ENCODE data around the gene NAP1L4. TPM values are rescaled to one million over a fixed set of nuclear protein-coding genes. Genes with fewer than 3 reads are reported as not detected.

The NAP1L4 gene
- total RNA-seq, 1 experiment from 2014 or later, result 80.5 TPM

DNA sequence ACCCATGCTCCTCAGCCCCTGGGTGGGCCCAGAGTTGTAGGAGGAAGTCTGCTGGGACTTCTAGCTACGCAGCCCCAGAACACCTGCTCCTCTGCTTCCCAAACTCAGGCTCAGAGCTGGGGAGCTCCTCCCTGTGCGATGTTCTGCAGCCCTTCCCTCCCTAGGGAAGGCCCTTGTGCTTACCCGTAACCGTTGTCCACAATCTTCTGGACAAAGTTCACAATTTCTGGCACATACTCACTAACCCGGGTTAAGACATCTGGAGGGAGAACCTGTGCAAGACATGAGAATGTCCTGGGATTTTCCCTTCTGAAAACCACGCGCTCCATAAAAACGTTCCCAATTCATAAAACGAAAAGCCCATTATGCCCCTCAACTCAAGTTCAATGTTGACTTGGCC is 36.7 kb upstream of the NAP1L4 start:
- H3K4me3 ChIP-seq (ENCODE audit: low read length), result no peak overlapping the region
- H3K9me2 ChIP-seq (replicated peaks; ENCODE audit: insufficient read depth, low read length), result no peaks in the 10 kb centered on the region
- no peak overlapping the region for H2AFZ ChIP-seq (ENCODE audit: low read length)
- H3K4me1 ChIP-seq (ENCODE audit: low read length), result peaks cover 16% of the 10 kb centered on the region
- H3K36me3 ChIP-seq (ENCODE audit: insufficient read depth, low read length), result peaks cover 24% of the 10 kb centered on the region; the same call in 1 of the 2 replicates
- H4K20me1 ChIP-seq (ENCODE audit: insufficient read depth, low read depth, low read length), result no peaks in the 10 kb centered on the region
- H3K27ac ChIP-seq (ENCODE audit: low read length), result no peak overlapping the region
- H3K9me3 ChIP-seq (ENCODE audit: low read length), result no peaks in the 10 kb centered on the region
- no peak for DNase-seq
- peaks cover 11% of the 10 kb centered on the region for H3K79me2 ChIP-seq (ENCODE audit: low read length)
- no peak overlapping the region for H3K4me2 ChIP-seq (ENCODE audit: low read depth, low read length, poor library complexity, severe bottlenecking)
- H3K27me3 ChIP-seq (ENCODE audit: low read length), result no peaks in the 10 kb centered on the region
- no peak overlapping the region for H3K9ac ChIP-seq (ENCODE audit: low read length)

DNA sequence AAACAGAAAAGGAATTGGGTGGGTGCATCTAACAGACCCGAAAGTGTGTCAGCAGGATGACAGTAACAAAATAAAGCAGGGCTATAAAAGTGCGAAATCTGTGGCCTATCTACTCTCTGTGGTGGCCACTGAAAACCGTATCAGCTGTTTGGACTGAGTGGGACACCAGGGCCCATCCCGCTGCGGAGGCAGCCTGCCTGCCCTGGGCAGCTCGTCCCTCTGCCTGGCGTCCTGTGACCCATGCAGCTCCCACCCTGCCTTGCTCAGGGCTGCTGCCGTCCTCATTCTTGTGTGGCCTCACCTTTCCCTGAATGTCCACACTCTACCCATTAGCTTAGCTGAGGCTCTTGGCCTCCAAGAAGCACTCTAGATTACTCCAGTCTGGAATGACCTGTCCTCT is 34.7 kb upstream of the NAP1L4 start:
- no peaks in the 10 kb centered on the region for H3K9me2 ChIP-seq (replicated peaks; ENCODE audit: insufficient read depth, low read length)
- H3K4me3 ChIP-seq (ENCODE audit: low read length), result no peak overlapping the region
- H3K4me1 ChIP-seq (ENCODE audit: low read length), result peaks cover 31% of the 10 kb centered on the region
- H3K27ac ChIP-seq (ENCODE audit: low read length), result no peak overlapping the region
- no peak overlapping the region for H3K9ac ChIP-seq (ENCODE audit: low read length)
- H3K27me3 ChIP-seq (ENCODE audit: low read length), result no peaks in the 10 kb centered on the region
- no peaks in the 10 kb centered on the region for H4K20me1 ChIP-seq (ENCODE audit: insufficient read depth, low read depth, low read length)
- H3K4me2 ChIP-seq (ENCODE audit: low read depth, low read length, poor library complexity, severe bottlenecking), result no peak overlapping the region
- H3K79me2 ChIP-seq (ENCODE audit: low read length), result peaks cover 15% of the 10 kb centered on the region
- no peaks in the 10 kb centered on the region for H3K9me3 ChIP-seq (ENCODE audit: low read length)
- DNase-seq, result no peak
- H3K36me3 ChIP-seq (ENCODE audit: insufficient read depth, low read length), result peaks cover 21% of the 10 kb centered on the region; the same call in 1 of the 2 replicates
- H2AFZ ChIP-seq (ENCODE audit: low read length), result no peak overlapping the region

DNA sequence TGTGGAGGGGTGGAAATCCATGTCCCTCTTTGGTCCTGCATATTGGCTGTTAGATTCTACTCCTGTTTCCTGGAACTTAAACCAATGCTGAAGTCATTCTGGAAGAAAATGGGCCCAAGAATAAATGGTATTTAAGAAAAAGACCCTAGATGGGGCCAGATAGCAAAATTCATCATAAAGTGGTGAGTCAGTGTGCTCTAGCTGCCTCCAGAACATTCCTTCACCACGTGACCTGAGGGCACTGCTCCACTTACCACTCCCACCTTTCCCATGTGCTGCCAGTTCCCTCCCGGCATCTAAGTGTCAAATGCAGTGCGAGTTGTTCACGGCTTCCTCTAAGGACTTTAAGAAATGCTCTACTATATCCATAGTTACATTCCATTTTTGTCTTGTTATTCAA is 30.9 kb upstream of the NAP1L4 start:
- peak overlapping the region; percentile 25 for H3K27ac ChIP-seq (ENCODE audit: low read length)
- no peaks in the 10 kb centered on the region for H3K9me2 ChIP-seq (replicated peaks; ENCODE audit: insufficient read depth, low read length)

DNA sequence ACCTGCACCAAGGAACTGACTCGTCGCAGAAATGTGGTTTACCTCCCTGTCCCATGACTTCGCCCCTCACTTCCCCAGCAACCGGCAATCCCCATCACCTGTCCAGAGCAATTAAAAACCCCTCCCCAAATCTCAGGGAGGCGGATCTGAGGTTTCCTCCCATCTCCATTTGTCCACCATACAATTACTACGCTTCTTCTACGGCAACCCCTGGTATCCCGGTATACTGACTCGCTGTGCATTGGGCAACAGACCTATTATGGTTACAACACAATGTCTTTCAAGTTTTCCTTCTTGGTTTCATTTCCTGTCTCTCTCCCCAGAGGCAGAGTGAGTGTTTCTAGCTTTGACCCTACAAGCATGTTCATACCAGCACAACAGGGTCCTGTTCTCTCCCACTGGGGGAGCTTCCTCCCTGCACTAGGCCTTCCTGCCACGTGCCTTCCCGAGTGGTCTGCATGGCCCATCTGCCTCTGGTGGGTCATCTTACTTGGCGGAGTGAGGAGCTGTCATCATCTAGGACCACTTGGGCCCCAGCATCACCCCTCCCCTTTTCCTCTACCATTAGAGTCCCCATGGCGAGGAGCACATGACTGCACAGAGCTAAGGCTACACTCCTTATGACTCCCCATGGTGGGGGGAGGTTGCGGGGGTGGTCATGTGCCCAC is 30.3 kb upstream of the NAP1L4 start:
- no peak overlapping the region for H2AFZ ChIP-seq (ENCODE audit: low read length)
- peaks cover 14% of the 10 kb centered on the region for H3K4me1 ChIP-seq (ENCODE audit: low read length)
- H3K9ac ChIP-seq (ENCODE audit: low read length), result no peak overlapping the region
- no peaks in the 10 kb centered on the region for H3K27me3 ChIP-seq (ENCODE audit: low read length)
- no peak overlapping the region for H3K4me2 ChIP-seq (ENCODE audit: low read depth, low read length, poor library complexity, severe bottlenecking)
- H4K20me1 ChIP-seq (ENCODE audit: insufficient read depth, low read depth, low read length), result no peaks in the 10 kb centered on the region
- H3K9me3 ChIP-seq (ENCODE audit: low read length), result no peaks in the 10 kb centered on the region
- H3K4me3 ChIP-seq (ENCODE audit: low read length), result no peak overlapping the region
- peak overlapping the region; percentile 25 for H3K27ac ChIP-seq (ENCODE audit: low read length)
- H3K36me3 ChIP-seq (ENCODE audit: insufficient read depth, low read length), result 0 out of 2 replicates have a peak, but pooled peaks cover 7% of the 10 kb centered on the region
- 0 out of 2 replicates have a peak, but pooled peaks cover 5% of the 10 kb centered on the region for H3K79me2 ChIP-seq (ENCODE audit: low read length)
- H3K9me2 ChIP-seq (replicated peaks; ENCODE audit: insufficient read depth, low read length), result no peaks in the 10 kb centered on the region
- DNase-seq, result peak; percentile 62

More for the DNA sequence above, 30.9 kb upstream of the NAP1L4 start:
- Histone ChIP-seq H2AFZ (ENCODE audit: low read length) (no peak overlapping the region), H3K27me3 (ENCODE audit: low read length) (no peaks in the 10 kb centered on the region), H3K36me3 (ENCODE audit: insufficient read depth, low read length) (0 out of 2 replicates have a peak, but pooled peaks cover 7% of the 10 kb centered on the region), H3K4me2 (ENCODE audit: low read depth, low read length, poor library complexity, severe bottlenecking) (no peak overlapping the region), H3K79me2 (ENCODE audit: low read length) (0 out of 2 replicates have a peak, but pooled peaks cover 5% of the 10 kb centered on the region), H3K4me3 (ENCODE audit: low read length) (no peak overlapping the region), H3K9me3 (ENCODE audit: low read length) (no peaks in the 10 kb centered on the region), H4K20me1 (ENCODE audit: insufficient read depth, low read depth, low read length) (no peaks in the 10 kb centered on the region), H3K9ac (ENCODE audit: low read length) (no peak overlapping the region), H3K4me1 (ENCODE audit: low read length) (peaks cover 14% of the 10 kb centered on the region)
- DNase-seq, result no peak

DNA sequence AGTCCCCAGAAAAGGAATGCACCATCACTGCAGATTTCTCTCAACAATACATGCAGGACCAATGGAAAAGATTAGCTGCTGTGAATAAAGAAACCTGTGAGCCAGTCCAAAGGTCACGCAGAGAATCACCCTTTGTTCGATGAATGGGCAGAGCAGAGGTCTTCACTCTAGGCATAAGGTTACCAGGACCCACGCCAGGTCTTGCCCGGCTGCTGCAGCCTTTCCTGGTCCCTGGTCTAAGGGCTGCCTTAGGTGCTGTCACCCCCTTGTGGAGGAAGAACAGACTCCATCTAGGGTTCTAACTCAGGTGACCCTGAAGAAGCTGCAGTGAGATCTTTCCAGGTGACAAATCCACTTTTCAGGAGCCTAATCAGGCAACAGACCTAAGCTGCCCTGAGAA is 29.0 kb upstream of the NAP1L4 start:
- H3K4me2 ChIP-seq (ENCODE audit: low read depth, low read length, poor library complexity, severe bottlenecking), result no peak overlapping the region
- peaks cover 14% of the 10 kb centered on the region for H3K4me1 ChIP-seq (ENCODE audit: low read length)
- no peaks in the 10 kb centered on the region for H3K27me3 ChIP-seq (ENCODE audit: low read length)
- H3K79me2 ChIP-seq (ENCODE audit: low read length), result 0 out of 2 replicates have a peak, but pooled peaks cover 5% of the 10 kb centered on the region
- H3K9me3 ChIP-seq (ENCODE audit: low read length), result no peaks in the 10 kb centered on the region
- DNase-seq, result peak; percentile 80
- H3K36me3 ChIP-seq (ENCODE audit: insufficient read depth, low read length), result 0 out of 2 replicates have a peak, but pooled peaks cover 3% of the 10 kb centered on the region
- no peak overlapping the region for H2AFZ ChIP-seq (ENCODE audit: low read length)
- no peaks in the 10 kb centered on the region for H3K9me2 ChIP-seq (replicated peaks; ENCODE audit: insufficient read depth, low read length)
- H4K20me1 ChIP-seq (ENCODE audit: insufficient read depth, low read depth, low read length), result no peaks in the 10 kb centered on the region
- H3K9ac ChIP-seq (ENCODE audit: low read length), result no peak overlapping the region
- no peak overlapping the region for H3K27ac ChIP-seq (ENCODE audit: low read length)
- H3K4me3 ChIP-seq (ENCODE audit: low read length), result no peak overlapping the region

DNA sequence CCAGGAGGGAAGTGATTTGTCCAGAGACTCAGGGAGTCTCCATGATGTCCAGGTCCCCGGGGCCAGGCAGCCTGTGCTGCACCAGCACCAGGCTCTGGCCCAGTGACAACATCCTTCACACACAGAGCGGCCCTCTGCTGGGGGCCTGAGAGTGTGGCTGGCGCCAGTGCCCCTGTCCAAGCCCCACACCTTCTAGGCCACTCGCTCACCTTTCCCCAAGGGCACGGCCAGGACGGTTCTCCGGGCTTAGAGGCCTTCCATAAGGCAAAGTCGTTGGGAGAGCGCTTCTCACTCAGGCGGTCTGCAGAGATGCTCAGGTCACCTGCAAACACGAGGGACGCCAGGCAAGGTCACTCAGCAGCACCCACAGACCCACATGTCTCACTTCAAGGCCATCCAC is 27.9 kb upstream of the NAP1L4 start:
- no peaks in the 10 kb centered on the region for H3K9me2 ChIP-seq (replicated peaks; ENCODE audit: insufficient read depth, low read length)
- H3K36me3 ChIP-seq (ENCODE audit: insufficient read depth, low read length), result 0 out of 2 replicates have a peak, but pooled peaks cover 2% of the 10 kb centered on the region
- H3K9me3 ChIP-seq (ENCODE audit: low read length), result no peaks in the 10 kb centered on the region
- H3K27me3 ChIP-seq (ENCODE audit: low read length), result no peaks in the 10 kb centered on the region
- H3K4me3 ChIP-seq (ENCODE audit: low read length), result no peak overlapping the region
- DNase-seq, result no peak
- H3K27ac ChIP-seq (ENCODE audit: low read length), result no peak overlapping the region
- H2AFZ ChIP-seq (ENCODE audit: low read length), result no peak overlapping the region
- no peak overlapping the region for H3K4me2 ChIP-seq (ENCODE audit: low read depth, low read length, poor library complexity, severe bottlenecking)
- 0 out of 2 replicates have a peak, but pooled peaks cover 5% of the 10 kb centered on the region for H3K79me2 ChIP-seq (ENCODE audit: low read length)
- H3K9ac ChIP-seq (ENCODE audit: low read length), result no peak overlapping the region
- peaks cover 14% of the 10 kb centered on the region for H3K4me1 ChIP-seq (ENCODE audit: low read length)
- H4K20me1 ChIP-seq (ENCODE audit: insufficient read depth, low read depth, low read length), result no peaks in the 10 kb centered on the region

DNA sequence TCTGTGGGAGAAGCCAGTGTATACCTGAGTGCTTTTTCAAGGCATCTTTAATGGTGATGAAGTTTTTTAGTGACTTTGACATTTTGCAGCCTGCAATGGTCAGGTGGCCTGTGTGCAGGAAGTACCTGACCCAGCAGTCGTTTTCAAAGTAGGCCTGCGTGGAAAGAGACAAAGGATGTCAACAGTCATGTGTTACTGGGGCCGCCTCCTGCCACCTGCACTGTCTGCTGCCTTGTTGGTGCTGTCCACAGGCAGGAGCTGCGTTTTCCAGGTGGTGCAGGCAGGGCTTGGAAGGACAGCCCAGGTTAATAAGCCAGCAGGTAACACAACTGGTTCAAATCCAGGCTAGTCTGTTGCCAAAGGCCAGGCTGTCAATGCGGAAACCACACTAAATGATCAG is 26.5 kb upstream of the NAP1L4 start:
- Histone ChIP-seq H3K4me2 (ENCODE audit: low read depth, low read length, poor library complexity, severe bottlenecking) (no peak overlapping the region), H3K27me3 (ENCODE audit: low read length) (no peaks in the 10 kb centered on the region), H3K4me1 (ENCODE audit: low read length) (peaks cover 14% of the 10 kb centered on the region), H3K27ac (ENCODE audit: low read length) (no peak overlapping the region), H3K4me3 (ENCODE audit: low read length) (no peak overlapping the region), H3K36me3 (ENCODE audit: insufficient read depth, low read length) (peaks cover 2% of the 10 kb centered on the region; the same call in 1 of the 2 replicates), H3K9ac (ENCODE audit: low read length) (no peak overlapping the region), H3K9me2 (replicated peaks; ENCODE audit: insufficient read depth, low read length) (no peaks in the 10 kb centered on the region), H3K9me3 (ENCODE audit: low read length) (no peaks in the 10 kb centered on the region), H3K79me2 (ENCODE audit: low read length) (0 out of 2 replicates have a peak, but pooled peaks cover 5% of the 10 kb centered on the region), H2AFZ (ENCODE audit: low read length) (no peak overlapping the region), H4K20me1 (ENCODE audit: insufficient read depth, low read depth, low read length) (no peaks in the 10 kb centered on the region)
- DNase-seq, result no peak

DNA sequence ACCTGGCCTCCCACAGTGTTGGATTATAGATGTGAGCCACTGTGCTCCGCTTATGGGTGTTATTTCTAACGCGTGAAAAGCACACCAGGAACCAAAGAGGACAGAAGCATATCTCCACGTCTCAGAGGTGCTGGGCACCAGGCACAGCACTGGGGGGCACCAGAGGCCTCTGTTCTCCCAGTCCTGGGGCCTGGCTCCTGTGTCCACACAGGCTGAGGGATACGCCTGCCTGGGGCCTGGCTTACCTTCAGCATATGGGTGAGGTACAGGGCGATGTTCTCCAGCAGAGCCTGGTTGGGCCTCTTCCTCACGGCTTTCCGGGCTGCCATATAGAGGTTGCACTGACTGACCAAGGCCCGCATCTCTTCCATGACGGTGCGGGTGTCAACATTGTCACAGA is 24.7 kb upstream of the NAP1L4 start:
- H3K36me3 ChIP-seq (ENCODE audit: insufficient read depth, low read length), result peaks cover 2% of the 10 kb centered on the region; the same call in 1 of the 2 replicates
- no peaks in the 10 kb centered on the region for H3K4me1 ChIP-seq (ENCODE audit: low read length)
- 0 out of 2 replicates have a peak, but pooled peaks cover 1% of the 10 kb centered on the region for H3K79me2 ChIP-seq (ENCODE audit: low read length)
- no peaks in the 10 kb centered on the region for H3K9me3 ChIP-seq (ENCODE audit: low read length)
- no peak overlapping the region for H3K4me2 ChIP-seq (ENCODE audit: low read depth, low read length, poor library complexity, severe bottlenecking)
- H2AFZ ChIP-seq (ENCODE audit: low read length), result no peak overlapping the region
- no peak for DNase-seq
- H3K9ac ChIP-seq (ENCODE audit: low read length), result no peak overlapping the region
- no peaks in the 10 kb centered on the region for H3K9me2 ChIP-seq (replicated peaks; ENCODE audit: insufficient read depth, low read length)
- H3K27ac ChIP-seq (ENCODE audit: low read length), result no peak overlapping the region
- H4K20me1 ChIP-seq (ENCODE audit: insufficient read depth, low read depth, low read length), result no peaks in the 10 kb centered on the region
- H3K27me3 ChIP-seq (ENCODE audit: low read length), result no peaks in the 10 kb centered on the region
- no peak overlapping the region for H3K4me3 ChIP-seq (ENCODE audit: low read length)

All from Karpas-422 (cell line).